ENCODE data around the gene CST3.

DNA sequence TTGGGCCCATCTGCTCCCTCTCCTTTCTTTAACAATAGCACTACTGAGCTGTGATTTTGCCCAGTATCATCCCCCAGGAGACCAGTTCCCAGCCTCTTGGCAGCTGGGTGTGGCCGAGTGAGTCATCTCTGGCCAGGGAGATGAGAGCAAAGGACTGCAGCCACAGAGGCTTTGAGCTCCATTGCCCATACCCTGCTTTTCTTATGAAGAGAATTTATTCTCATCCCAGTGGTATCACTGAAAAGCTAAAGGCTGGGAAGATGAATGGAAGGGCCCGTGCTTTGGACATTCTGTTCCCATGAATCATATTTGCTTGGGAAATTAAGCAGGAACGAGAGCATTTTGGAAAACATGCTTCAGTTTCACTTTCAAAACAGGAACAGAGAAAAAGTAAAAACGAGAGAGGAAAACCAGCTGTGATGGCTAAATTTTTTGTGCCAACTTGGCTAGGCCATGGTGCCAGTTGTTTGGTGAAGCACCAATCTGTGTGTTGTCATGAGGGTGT lies 14.9 kb downstream of the CST3 start:
- TF ChIP-seq, protein P1, sequence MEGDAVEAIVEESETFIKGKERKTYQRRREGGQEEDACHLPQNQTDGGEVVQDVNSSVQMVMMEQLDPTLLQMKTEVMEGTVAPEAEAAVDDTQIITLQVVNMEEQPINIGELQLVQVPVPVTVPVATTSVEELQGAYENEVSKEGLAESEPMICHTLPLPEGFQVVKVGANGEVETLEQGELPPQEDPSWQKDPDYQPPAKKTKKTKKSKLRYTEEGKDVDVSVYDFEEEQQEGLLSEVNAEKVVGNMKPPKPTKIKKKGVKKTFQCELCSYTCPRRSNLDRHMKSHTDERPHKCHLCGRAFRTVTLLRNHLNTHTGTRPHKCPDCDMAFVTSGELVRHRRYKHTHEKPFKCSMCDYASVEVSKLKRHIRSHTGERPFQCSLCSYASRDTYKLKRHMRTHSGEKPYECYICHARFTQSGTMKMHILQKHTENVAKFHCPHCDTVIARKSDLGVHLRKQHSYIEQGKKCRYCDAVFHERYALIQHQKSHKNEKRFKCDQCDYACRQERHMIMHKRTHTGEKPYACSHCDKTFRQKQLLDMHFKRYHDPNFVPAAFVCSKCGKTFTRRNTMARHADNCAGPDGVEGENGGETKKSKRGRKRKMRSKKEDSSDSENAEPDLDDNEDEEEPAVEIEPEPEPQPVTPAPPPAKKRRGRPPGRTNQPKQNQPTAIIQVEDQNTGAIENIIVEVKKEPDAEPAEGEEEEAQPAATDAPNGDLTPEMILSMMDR (IDR thresholded peaks at IDR 0.05) = no peak
- TF ChIP-seq POLR2A (IDR thresholded peaks at IDR 0.05) = no peak

All from gastroesophageal sphincter (tissue), 3 donors.